HEK293 (cell line): ENCODE data around the gene HIRA.

ENCODE experiments used
- CTCF ChIP-seq: fragments of 450-650 bp; formaldehyde crosslinking; IDR thresholded peaks from 2 replicates; pipeline ENCODE4 v1.5.1; 2016; ENCODE audit warnings: missing biosample characterization, missing genetic modification characterization
- ZBTB11 ChIP-seq: fragments of 450-650 bp; formaldehyde crosslinking; conservative IDR thresholded peaks from 2 replicates; pipeline ENCODE4 v1.5.1; 2016; ENCODE audit warnings: low read depth, missing biosample characterization, missing genetic modification characterization
- ZNF24 ChIP-seq: fragments of 450-650 bp; formaldehyde crosslinking; IDR thresholded peaks from 2 replicates; pipeline ENCODE4 v1.5.1; 2016; ENCODE audit warnings: missing biosample characterization, missing genetic modification characterization
- ZNF280C ChIP-seq: fragments of 450-650 bp; formaldehyde crosslinking; IDR thresholded peaks from 2 replicates; pipeline ENCODE4 v1.5.1; 2016; ENCODE audit warnings: missing biosample characterization, missing genetic modification characterization
- ZNF530 ChIP-seq: fragments of 450-650 bp; formaldehyde crosslinking; IDR thresholded peaks from 2 replicates; pipeline ENCODE4 v1.5.1; 2016; ENCODE audit warnings: low read depth, missing biosample characterization, missing genetic modification characterization
- ZNF785 ChIP-seq: fragments of 450-650 bp; formaldehyde crosslinking; IDR thresholded peaks from 2 replicates; pipeline ENCODE4 v1.5.1; 2016; ENCODE audit warnings: missing biosample characterization, missing genetic modification characterization

GRCh38 chr22:19450363-19451175, 19.0 kb upstream of the HIRA start:
- TF ChIP-seq ZNF530 (tag by site-specific recombination) (no peak), CTCF (no peak), ZNF785 (tag by site-specific recombination) (no peak), ZNF280C (tag by site-specific recombination) (no peak), ZBTB11 (tag by site-specific recombination) (no peak), ZNF24 (tag by site-specific recombination) (no peak)
